Right renal cortex interstitium (tissue), 3 donors: ENCODE measurements around the gene IPO8. TPM values are rescaled to one million over a fixed set of nuclear protein-coding genes. Genes with fewer than 3 reads are reported as not detected.
"Not testable (repeated sequence)": the region's sequence is repeated elsewhere in the genome, so short reads cannot be mapped to it uniquely, and the experiment has no call there.

Experiments
- DNase-seq, 3 donors: peaks; one replicate each; pipeline ENCODE4 v3.0.0-alpha.2; 2013; ENCODE audit warnings: low read depth in 3 of 3, low spot score in 2 of 3
- polyA plus RNA-seq, 3 donors: library from polyadenylated mRNA; unstranded; fragments of 120-200 nt; gene quantifications; one replicate each; pipeline ENCODE4 v1.2.1, GENCODE V29; 2013; ENCODE audit not compliant: insufficient read length in 3 of 3

IPO8 gene
- polyA plus RNA-seq, 3 donors, result 61.6 to 68.2 (median 63.0) TPM

- no peak for DNase-seq
Observed at GRCh38 chr12:30691122-30691879, 4.4 kb downstream of the IPO8 start.

GRCh38 chr12:30687265-30687986 lies 8.2 kb downstream of the IPO8 start:
- DNase-seq, result no peak

GRCh38 chr12:30679241-30679640 lies 16.4 kb downstream of the IPO8 start:
- DNase-seq, result no peak

- DNase-seq, result no peak
Observed at GRCh38 chr12:30678221-30678620, 17.4 kb downstream of the IPO8 start.

- DNase-seq, result no peak
Observed at GRCh38 chr12:30661210-30661609, 34.5 kb downstream of the IPO8 start.

- no peak for DNase-seq
Observed at GRCh38 chr12:30652034-30652696, 43.5 kb downstream of the IPO8 start.

GRCh38 chr12:30646821-30647220 lies 48.8 kb downstream of the IPO8 start:
- DNase-seq, result no peak

- DNase-seq, result no peak
Observed at GRCh38 chr12:30643366-30643765, 52.3 kb downstream of the IPO8 start.

GRCh38 chr12:30640392-30640791 lies 55.3 kb downstream of the IPO8 start:
- DNase-seq, result no peak

GRCh38 chr12:30635385-30635784 lies 60.3 kb downstream of the IPO8 start:
- no peak for DNase-seq

GRCh38 chr12:30631740-30632139 lies 63.9 kb downstream of the IPO8 start:
- DNase-seq, result no peak

GRCh38 chr12:30630979-30631285 lies 64.7 kb downstream of the IPO8 start:
- no peak for DNase-seq

- no peak for DNase-seq
Observed at GRCh38 chr12:30630076-30630978, 65.3 kb downstream of the IPO8 start.

GRCh38 chr12:30626847-30627246 lies 68.8 kb downstream of the IPO8 start:
- no peak for DNase-seq

- DNase-seq, result no peak
Observed at GRCh38 chr12:30624009-30624408, 71.7 kb downstream of the IPO8 start.

GRCh38 chr12:30622509-30622908 lies 73.2 kb downstream of the IPO8 start:
- no peak for DNase-seq

- not testable (repeated sequence) for DNase-seq
Observed at GRCh38 chr12:30621663-30622241, 73.9 kb downstream of the IPO8 start.

- no peak for DNase-seq
Observed at GRCh38 chr12:30617346-30618016, 78.2 kb downstream of the IPO8 start.

GRCh38 chr12:30614031-30614430 lies 81.6 kb downstream of the IPO8 start:
- no peak for DNase-seq
